BLaER1 (cell line): ENCODE measurements around the gene MAP3K10.

Experiments
- H3K27ac ChIP-seq: shearing (Covaris generic); formaldehyde crosslinking; 2 replicates; pipeline ENCODE4 v1.8.1; 2022
- H3K27me3 ChIP-seq: shearing (Covaris generic); formaldehyde crosslinking; 2 replicates; pipeline ENCODE4 v1.8.1; 2022
- H3K36me3 ChIP-seq: shearing (Covaris generic); formaldehyde crosslinking; 2 replicates; pipeline ENCODE4 v1.8.1; 2022
- H3K4me1 ChIP-seq: shearing (Covaris generic); formaldehyde crosslinking; 2 replicates; pipeline ENCODE4 v1.8.1; 2022
- H3K4me2 ChIP-seq: shearing (Covaris generic); formaldehyde crosslinking; 2 replicates; pipeline ENCODE4 v1.8.1; 2022
- H3K4me3 ChIP-seq: shearing (Covaris generic); formaldehyde crosslinking; 2 replicates; pipeline ENCODE4 v1.8.1; 2022
- H3K9ac ChIP-seq: shearing (Covaris generic); formaldehyde crosslinking; 2 replicates; pipeline ENCODE4 v1.8.1; 2022
- H3K9me3 ChIP-seq: shearing (Covaris generic); formaldehyde crosslinking; 2 replicates; pipeline ENCODE4 v1.8.1; 2022
- H4K20me1 ChIP-seq: shearing (Covaris generic); formaldehyde crosslinking; 2 replicates; pipeline ENCODE4 v1.8.1; 2022
- Cebpa-rat ChIP-seq: shearing (Covaris generic); IDR thresholded peaks from 2 replicates; pipeline ENCODE4 v1.8.1; 2022

Gene MAP3K10

GRCh38 chr19:40232949-40233810, 42.0 kb downstream of the MAP3K10 start:
- Histone ChIP-seq H3K27me3 (peaks cover 2% of the 10 kb centered on the region; the same call in 1 of the 2 replicates), H3K36me3 (peaks cover 60% of the 10 kb centered on the region)

GRCh38 chr19:40233811-40234389, 42.7 kb downstream of the MAP3K10 start:
- no peaks in the 10 kb centered on the region for H3K9me3 ChIP-seq
- no peak overlapping the region for H3K4me3 ChIP-seq
- peaks cover 46% of the 10 kb centered on the region for H3K4me1 ChIP-seq
- H3K9ac ChIP-seq: no peak overlapping the region
- peaks cover 67% of the 10 kb centered on the region for H3K36me3 ChIP-seq
- H3K27me3 ChIP-seq: no peaks in the 10 kb centered on the region
- no peak for TF ChIP-seq Cebpa-rat
- H3K27ac ChIP-seq: no peak overlapping the region
- H3K4me2 ChIP-seq: no peak overlapping the region
- H4K20me1 ChIP-seq: peaks cover 66% of the 10 kb centered on the region

More at GRCh38 chr19:40232949-40233810, 42.0 kb downstream of the MAP3K10 start:
- peaks cover 53% of the 10 kb centered on the region for H3K4me1 ChIP-seq
- TF ChIP-seq Cebpa-rat: no peak
- no peaks in the 10 kb centered on the region for H3K9me3 ChIP-seq
- no peak overlapping the region for H3K27ac ChIP-seq
- no peak overlapping the region for H3K4me3 ChIP-seq
- peaks cover 60% of the 10 kb centered on the region for H4K20me1 ChIP-seq
- no peak overlapping the region for H3K4me2 ChIP-seq
- no peak overlapping the region for H3K9ac ChIP-seq

DNA sequence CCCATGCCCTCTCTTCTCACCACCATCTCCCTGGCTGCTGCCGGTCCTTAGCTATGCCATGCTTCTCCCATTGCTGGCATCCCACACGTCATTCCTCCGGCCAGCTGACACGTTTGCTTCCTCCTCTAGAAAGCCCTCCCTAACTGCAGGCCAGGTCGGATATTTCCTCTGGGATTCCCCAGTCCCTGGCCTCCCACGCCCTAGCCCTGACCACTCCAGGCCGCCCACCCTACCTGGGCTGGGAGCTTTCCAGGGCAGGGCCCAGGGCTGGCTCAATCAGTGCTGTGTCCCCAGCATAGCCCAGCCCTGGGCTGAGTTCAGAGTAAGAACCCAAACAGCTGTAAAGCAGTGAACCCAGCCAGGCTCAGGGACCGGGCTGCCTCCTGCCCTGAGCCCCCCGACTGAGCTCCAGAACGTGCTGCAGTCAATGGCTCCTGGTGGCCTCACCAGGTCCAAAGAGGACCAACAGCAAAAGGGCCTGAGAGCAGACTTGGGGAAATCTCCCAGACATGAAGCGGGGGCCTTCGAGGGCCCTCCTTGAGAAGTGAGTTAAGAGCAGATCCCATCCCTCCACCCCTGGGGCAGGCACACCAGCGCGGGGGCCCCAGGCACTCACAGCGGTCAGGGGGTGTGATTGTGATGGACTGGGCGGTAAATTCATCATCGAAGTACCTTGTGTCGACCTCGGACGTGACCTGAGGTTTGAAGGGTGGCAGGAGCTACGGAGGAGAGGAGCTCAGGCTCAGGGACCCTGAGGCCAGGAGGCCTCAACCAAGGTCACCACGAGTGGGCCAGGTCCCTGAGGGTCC, 43.4 kb downstream of the MAP3K10 start:
- Histone ChIP-seq H4K20me1 (peaks cover 71% of the 10 kb centered on the region), H3K4me3 (no peak overlapping the region), H3K27ac (peak overlapping the region; percentile 4; the same call in 1 of the 2 replicates), H3K9ac (no peak overlapping the region), H3K36me3 (peaks cover 74% of the 10 kb centered on the region), H3K9me3 (no peaks in the 10 kb centered on the region), H3K4me2 (no peak overlapping the region), H3K27me3 (no peaks in the 10 kb centered on the region), H3K4me1 (peaks cover 39% of the 10 kb centered on the region)
- TF ChIP-seq Cebpa-rat: no peak

- Histone ChIP-seq H3K9me3 (no peaks in the 10 kb centered on the region), H3K27ac (peak overlapping the region; percentile 4; the same call in 1 of the 2 replicates), H3K27me3 (no peaks in the 10 kb centered on the region), H3K36me3 (peaks cover 82% of the 10 kb centered on the region), H4K20me1 (peaks cover 71% of the 10 kb centered on the region), H3K4me3 (no peak overlapping the region), H3K4me2 (peak overlapping the region; percentile 30; the same call in 1 of the 2 replicates), H3K9ac (peak overlapping the region; percentile 29; the same call in 1 of the 2 replicates), H3K4me1 (peaks cover 31% of the 10 kb centered on the region)
- TF ChIP-seq Cebpa-rat: no peak
These were observed 44.2 kb downstream of the MAP3K10 start for GRCh38 chr19:40235238-40236025.

GRCh38 chr19:40236026-40236355, 44.8 kb downstream of the MAP3K10 start:
- H3K9me3 ChIP-seq: no peaks in the 10 kb centered on the region
- no peak overlapping the region for H3K4me3 ChIP-seq
- no peak overlapping the region for H3K9ac ChIP-seq
- H3K36me3 ChIP-seq: peaks cover 88% of the 10 kb centered on the region
- no peaks in the 10 kb centered on the region for H3K27me3 ChIP-seq
- H3K4me1 ChIP-seq: peaks cover 25% of the 10 kb centered on the region
- TF ChIP-seq Cebpa-rat: no peak
- H4K20me1 ChIP-seq: peaks cover 69% of the 10 kb centered on the region
- H3K27ac ChIP-seq: no peak overlapping the region
- H3K4me2 ChIP-seq: no peak overlapping the region

GRCh38 chr19:40236366-40236765, 45.1 kb downstream of the MAP3K10 start:
- H3K27ac ChIP-seq: no peak overlapping the region
- H3K36me3 ChIP-seq: peaks cover 92% of the 10 kb centered on the region
- H3K9me3 ChIP-seq: no peaks in the 10 kb centered on the region
- H3K4me3 ChIP-seq: no peak overlapping the region
- H3K4me1 ChIP-seq: peaks cover 21% of the 10 kb centered on the region
- H3K27me3 ChIP-seq: no peaks in the 10 kb centered on the region
- TF ChIP-seq Cebpa-rat: no peak
- no peak overlapping the region for H3K4me2 ChIP-seq
- peaks cover 66% of the 10 kb centered on the region for H4K20me1 ChIP-seq
- no peak overlapping the region for H3K9ac ChIP-seq

DNA sequence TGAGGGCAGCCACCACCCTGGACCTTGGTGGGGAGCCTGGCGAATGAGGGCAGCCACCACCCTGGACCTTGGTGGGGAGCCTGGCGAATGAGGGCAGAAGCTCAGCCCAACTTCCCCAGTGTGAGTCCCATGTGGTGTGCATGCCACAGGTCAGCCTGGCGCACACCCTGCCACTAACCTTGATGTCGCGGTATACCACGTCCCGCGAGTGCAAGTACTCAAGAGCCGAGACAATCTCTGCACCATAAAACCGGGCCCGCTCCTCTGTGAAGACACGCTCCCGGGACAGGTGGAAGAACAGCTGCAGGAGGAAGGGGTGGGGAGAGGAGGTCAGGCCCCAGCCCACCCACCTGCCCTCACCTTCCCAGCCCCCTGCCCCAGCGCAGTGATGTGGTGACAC, 46.6 kb downstream of the MAP3K10 start:
- peaks cover 100% of the 10 kb centered on the region for H3K36me3 ChIP-seq
- H3K27me3 ChIP-seq: no peaks in the 10 kb centered on the region
- H3K4me1 ChIP-seq: peaks cover 15% of the 10 kb centered on the region
- TF ChIP-seq Cebpa-rat: no peak
- H3K4me3 ChIP-seq: no peak overlapping the region
- H3K9ac ChIP-seq: no peak overlapping the region
- H3K27ac ChIP-seq: no peak overlapping the region
- no peaks in the 10 kb centered on the region for H3K9me3 ChIP-seq
- peaks cover 72% of the 10 kb centered on the region for H4K20me1 ChIP-seq
- no peak overlapping the region for H3K4me2 ChIP-seq

DNA sequence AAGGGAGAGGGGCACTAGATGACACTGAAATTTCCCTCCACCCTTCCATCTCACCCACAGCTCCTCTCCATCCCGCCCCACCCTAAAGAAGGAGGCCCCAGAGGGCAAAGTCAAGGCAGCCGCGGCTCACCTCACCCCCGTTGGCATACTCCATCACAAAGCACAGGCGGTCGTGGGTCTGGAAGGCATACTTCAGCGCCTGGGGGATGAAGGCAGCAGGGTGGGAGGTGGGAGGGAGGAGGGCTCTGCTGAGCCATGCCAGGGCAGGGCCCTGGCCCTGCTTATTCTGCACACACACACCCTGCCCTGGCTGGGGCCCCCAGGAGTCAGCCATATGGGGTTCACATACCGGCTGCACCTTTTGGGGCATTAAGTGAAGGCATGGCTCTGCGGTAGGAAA, 47.5 kb downstream of the MAP3K10 start:
- H3K27me3 ChIP-seq: no peaks in the 10 kb centered on the region
- no peak for TF ChIP-seq Cebpa-rat

More for the DNA sequence above, 47.5 kb downstream of the MAP3K10 start:
- Histone ChIP-seq H3K27ac (no peak overlapping the region), H3K9ac (no peak overlapping the region), H3K4me3 (no peak overlapping the region), H3K4me2 (no peak overlapping the region), H3K4me1 (peaks cover 15% of the 10 kb centered on the region), H4K20me1 (peaks cover 80% of the 10 kb centered on the region), H3K9me3 (no peaks in the 10 kb centered on the region), H3K36me3 (peaks cover 100% of the 10 kb centered on the region)
